ENCODE data around the gene PRSS57.
A peak's percentile ranks its signal among the peaks of the same experiment; 100 is the strongest.

- TF ChIP-seq CTCF (IDR thresholded peaks at IDR 0.05) (no peak), POLR2A (IDR thresholded peaks at IDR 0.05; ENCODE audit: low read depth) (no peak), POLR2AphosphoS5 (IDR thresholded peaks at IDR 0.05) (peak in 1 of 2 donors; percentile 50), EP300 (IDR thresholded peaks at IDR 0.05) (no peak)
Observed at GRCh38 chr19:703651-704446, 8.6 kb upstream of the PRSS57 start.
